GM19395 (cell line): ENCODE data around the gene ATN1.
A peak's percentile ranks its signal among the peaks of the same experiment; 100 is the strongest.

ENCODE experiments used
- ATAC-seq: cut with Tn5 transposase; IDR thresholded peaks from one replicate; pipeline ENCODE4 v1.9.1; 2021; ENCODE audit warnings: mild to moderate bottlenecking, moderate library complexity; ENCODE audit not compliant: unreplicated experiment

Gene ATN1

GRCh38 chr12:6955108-6956020, 27.6 kb downstream of the ATN1 start:
- no peak for ATAC-seq

GRCh38 chr12:6956021-6956727, 28.4 kb downstream of the ATN1 start:
- no peak for ATAC-seq

GRCh38 chr12:6957151-6957701, 29.5 kb downstream of the ATN1 start:
- no peak for ATAC-seq

- no peak for ATAC-seq
Measured at GRCh38 chr12:6957741-6958608, 30.2 kb downstream of the ATN1 start.

GRCh38 chr12:6958609-6959057, 30.9 kb downstream of the ATN1 start:
- no peak for ATAC-seq

- peak; percentile 55 for ATAC-seq
Measured at GRCh38 chr12:6959058-6959804, 31.5 kb downstream of the ATN1 start.

- no peak for ATAC-seq
Measured at GRCh38 chr12:6959805-6960592, 32.2 kb downstream of the ATN1 start.

GRCh38 chr12:6960593-6961277, 33.0 kb downstream of the ATN1 start:
- no peak for ATAC-seq

GRCh38 chr12:6961278-6961694, 33.5 kb downstream of the ATN1 start:
- ATAC-seq: no peak

GRCh38 chr12:6961695-6962284, 34.0 kb downstream of the ATN1 start:
- ATAC-seq: no peak

- ATAC-seq: no peak
Measured at GRCh38 chr12:6962285-6963015, 34.7 kb downstream of the ATN1 start.

- ATAC-seq: no peak
Measured at GRCh38 chr12:6963016-6963731, 35.4 kb downstream of the ATN1 start.

- ATAC-seq: no peak
Measured at GRCh38 chr12:6963791-6964413, 36.1 kb downstream of the ATN1 start.

GRCh38 chr12:6964605-6965025, 36.9 kb downstream of the ATN1 start:
- ATAC-seq: no peak

GRCh38 chr12:6965026-6965661, 37.4 kb downstream of the ATN1 start:
- peak; percentile 44 for ATAC-seq

- ATAC-seq: no peak
Measured at GRCh38 chr12:6965714-6966113, 38.0 kb downstream of the ATN1 start.
